HL-60 (cell line): ENCODE results near the gene PALLD.

Experiments used
- DNase-seq, 2 experiments: peaks; one replicate each; pipeline ENCODE4 v3.0.0-alpha.2; 2010 to 2020; ENCODE audit warnings: low read depth in 1 of 2, low spot score in 1 of 2
- H3K27ac ChIP-seq: fragments of 250-450 bp; sonication (Bioruptor Pico); replicated peaks from 2 replicates; pipeline ENCODE4 v1.5.1; 2020; ENCODE audit warnings: mild to moderate bottlenecking, moderate library complexity
- H3K27me3 ChIP-seq: fragments of 250-450 bp; sonication (Bioruptor Pico); 2 replicates; pipeline ENCODE4 v1.5.1; 2021; ENCODE audit warnings: mild to moderate bottlenecking, moderate library complexity; ENCODE audit not compliant: insufficient read depth, poor library complexity, severe bottlenecking
- H3K4me3 ChIP-seq: replicated peaks from 2 replicates; pipeline ENCODE4 v1.5.1; 2011; ENCODE audit warnings: mild to moderate bottlenecking, control low read depth, low read length; ENCODE audit not compliant: insufficient read depth
- GABPA ChIP-seq: IDR thresholded peaks from 2 replicates; pipeline ENCODE4 v1.6.1; 2012; ENCODE audit warnings: low read depth
- POLR2AphosphoS5 ChIP-seq: IDR thresholded peaks from 2 replicates; pipeline ENCODE4 v1.6.1; 2012; ENCODE audit warnings: low read depth
- REST ChIP-seq: IDR thresholded peaks from 2 replicates; pipeline ENCODE4 v1.6.1; 2012; ENCODE audit warnings: low read depth; ENCODE audit not compliant: insufficient replicate concordance
- SPI1 ChIP-seq: IDR thresholded peaks from 2 replicates; pipeline ENCODE4 v1.6.1; 2012; ENCODE audit warnings: low read depth, mild to moderate bottlenecking, borderline replicate concordance
- TF ChIP-seq, protein P1 (sequence below): IDR thresholded peaks from one replicate; pipeline ENCODE4 v1.5.1; 2011; ENCODE audit warnings: low read length, control low read depth, inconsistent platforms; ENCODE audit not compliant: insufficient read depth

Gene PALLD

GRCh38 chr4:168636506-168637196 lies 139.8 kb downstream of the PALLD start:
- TF ChIP-seq, protein P1, sequence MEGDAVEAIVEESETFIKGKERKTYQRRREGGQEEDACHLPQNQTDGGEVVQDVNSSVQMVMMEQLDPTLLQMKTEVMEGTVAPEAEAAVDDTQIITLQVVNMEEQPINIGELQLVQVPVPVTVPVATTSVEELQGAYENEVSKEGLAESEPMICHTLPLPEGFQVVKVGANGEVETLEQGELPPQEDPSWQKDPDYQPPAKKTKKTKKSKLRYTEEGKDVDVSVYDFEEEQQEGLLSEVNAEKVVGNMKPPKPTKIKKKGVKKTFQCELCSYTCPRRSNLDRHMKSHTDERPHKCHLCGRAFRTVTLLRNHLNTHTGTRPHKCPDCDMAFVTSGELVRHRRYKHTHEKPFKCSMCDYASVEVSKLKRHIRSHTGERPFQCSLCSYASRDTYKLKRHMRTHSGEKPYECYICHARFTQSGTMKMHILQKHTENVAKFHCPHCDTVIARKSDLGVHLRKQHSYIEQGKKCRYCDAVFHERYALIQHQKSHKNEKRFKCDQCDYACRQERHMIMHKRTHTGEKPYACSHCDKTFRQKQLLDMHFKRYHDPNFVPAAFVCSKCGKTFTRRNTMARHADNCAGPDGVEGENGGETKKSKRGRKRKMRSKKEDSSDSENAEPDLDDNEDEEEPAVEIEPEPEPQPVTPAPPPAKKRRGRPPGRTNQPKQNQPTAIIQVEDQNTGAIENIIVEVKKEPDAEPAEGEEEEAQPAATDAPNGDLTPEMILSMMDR: no peak
- TF ChIP-seq SPI1 (no peak), GABPA (no peak), POLR2AphosphoS5 (no peak), REST (no peak)
- H3K27ac ChIP-seq: no peak overlapping the region
- H3K27me3 ChIP-seq: peaks cover 30% of the 10 kb centered on the region
- no peak for DNase-seq
- no peak overlapping the region for H3K4me3 ChIP-seq

- no peak overlapping the region for H3K27ac ChIP-seq
- no peak for DNase-seq
- H3K4me3 ChIP-seq: no peak overlapping the region
- peaks cover 21% of the 10 kb centered on the region for H3K27me3 ChIP-seq
- TF ChIP-seq GABPA: no peak
- TF ChIP-seq, protein P1: no peak
- TF ChIP-seq SPI1: no peak
- TF ChIP-seq POLR2AphosphoS5: no peak
- TF ChIP-seq REST: no peak
These were observed 141.3 kb downstream of the PALLD start for GRCh38 chr4:168637872-168638756.

DNA sequence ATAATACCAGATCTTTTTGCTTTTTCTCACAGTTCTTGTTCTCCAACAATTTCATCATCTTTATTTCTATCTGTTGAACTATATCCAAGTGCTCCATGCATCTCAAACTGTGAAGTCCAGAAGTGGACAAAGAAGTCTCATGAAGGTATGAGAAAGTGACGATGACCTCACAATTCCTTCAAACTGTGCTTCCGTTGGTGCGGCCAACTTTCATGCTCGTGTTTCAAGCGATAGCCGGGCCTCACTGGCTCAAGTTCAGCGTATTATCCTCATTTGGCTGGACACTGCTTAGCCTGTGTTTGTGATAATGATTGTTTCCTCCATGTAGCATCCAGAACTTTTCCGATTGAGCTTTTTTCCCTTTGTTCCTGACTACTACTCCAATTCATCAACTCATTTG lies 143.1 kb downstream of the PALLD start:
- TF ChIP-seq POLR2AphosphoS5: no peak
- TF ChIP-seq SPI1: no peak
- TF ChIP-seq, protein P1: no peak
- no peak for TF ChIP-seq REST
- TF ChIP-seq GABPA: no peak

More for the DNA sequence above, 143.1 kb downstream of the PALLD start:
- Histone ChIP-seq H3K4me3 (no peak overlapping the region), H3K27me3 (peaks cover 7% of the 10 kb centered on the region), H3K27ac (no peak overlapping the region)
- DNase-seq: no peak
